HUES64 (cell line): Measurements from ENCODE around the gene KCND3.

Experiments used
- H3K27ac ChIP-seq: 2 replicates; pipeline ENCODE4 v1.7.0; 2013; ENCODE audit warnings: low read depth, low read length, inconsistent platforms
- H3K27me3 ChIP-seq: 2 replicates; pipeline ENCODE4 v1.6.1; 2013; ENCODE audit warnings: mild to moderate bottlenecking, low read length; ENCODE audit not compliant: insufficient read depth
- H3K36me3 ChIP-seq: 2 replicates; pipeline ENCODE4 v1.6.1; 2013; ENCODE audit warnings: mild to moderate bottlenecking, low read length; ENCODE audit not compliant: insufficient read depth
- H3K4me1 ChIP-seq: 2 replicates; pipeline ENCODE4 v1.6.1; 2013; ENCODE audit warnings: mild to moderate bottlenecking, low read length, moderate library complexity; ENCODE audit not compliant: insufficient read depth
- H3K4me3 ChIP-seq: 2 replicates; pipeline ENCODE4 v1.5.1; 2013; ENCODE audit warnings: mild to moderate bottlenecking, low read length, moderate library complexity
- H3K9ac ChIP-seq: 2 replicates; pipeline ENCODE4 v1.6.1; 2013; ENCODE audit warnings: mild to moderate bottlenecking, low read depth, low read length
- H3K9me3 ChIP-seq: 2 replicates; pipeline ENCODE4 v1.6.1; 2013; ENCODE audit warnings: low read depth, low read length; ENCODE audit not compliant: insufficient read depth
- WGBS: fragments of 150-250, 120-280 bp; methylation state at CpG from one replicate; pipeline ENCODE4 v1.1.7; 2013; ENCODE audit warnings: missing lambda C conversion rate; 5-methylcytosine and 5-hydroxymethylcytosine counted together

KCND3 gene

GRCh38 chr1:111973150-111973790 lies 16.2 kb downstream of the KCND3 start:
- Histone ChIP-seq H3K4me3 (no peak overlapping the region), H3K27ac (no peak overlapping the region), H3K9me3 (no peaks in the 10 kb centered on the region), H3K27me3 (peaks cover 4% of the 10 kb centered on the region; the same call in 1 of the 2 replicates), H3K36me3 (no peaks in the 10 kb centered on the region), H3K4me1 (no peaks in the 10 kb centered on the region), H3K9ac (no peak overlapping the region)
- WGBS: 81% methylated on average over 3 of the region's 3 CpGs

- WGBS: 82% methylated on average over 1 of the region's 1 CpG
- no peaks in the 10 kb centered on the region for H3K36me3 ChIP-seq
- no peaks in the 10 kb centered on the region for H3K4me1 ChIP-seq
- no peak overlapping the region for H3K27ac ChIP-seq
- H3K9ac ChIP-seq: no peak overlapping the region
- H3K4me3 ChIP-seq: no peak overlapping the region
- H3K9me3 ChIP-seq: no peaks in the 10 kb centered on the region
- H3K27me3 ChIP-seq: peaks cover 4% of the 10 kb centered on the region; the same call in 1 of the 2 replicates
Observed at GRCh38 chr1:111971396-111971795, 18.1 kb downstream of the KCND3 start.

- Histone ChIP-seq H3K4me3 (no peak overlapping the region), H3K27me3 (no peaks in the 10 kb centered on the region), H3K9ac (no peak overlapping the region), H3K27ac (no peak overlapping the region), H3K4me1 (peaks cover 6% of the 10 kb centered on the region; the same call in 1 of the 2 replicates), H3K9me3 (no peaks in the 10 kb centered on the region), H3K36me3 (no peaks in the 10 kb centered on the region)
- 86% methylated on average over 4 of the region's 4 CpGs for WGBS
Observed at GRCh38 chr1:111968511-111968910, 21.0 kb downstream of the KCND3 start.

- Histone ChIP-seq H3K4me1 (peaks cover 6% of the 10 kb centered on the region; the same call in 1 of the 2 replicates), H3K27me3 (no peaks in the 10 kb centered on the region), H3K9ac (no peak overlapping the region), H3K36me3 (no peaks in the 10 kb centered on the region), H3K4me3 (no peak overlapping the region), H3K27ac (no peak overlapping the region), H3K9me3 (no peaks in the 10 kb centered on the region)
- 91% methylated on average over 3 of the region's 3 CpGs for WGBS
Observed at GRCh38 chr1:111967886-111968285, 21.6 kb downstream of the KCND3 start.

- no peaks in the 10 kb centered on the region for H3K36me3 ChIP-seq
- H3K4me3 ChIP-seq: no peak overlapping the region
- no peaks in the 10 kb centered on the region for H3K9me3 ChIP-seq
- 80% methylated on average over 13 of the region's 13 CpGs for WGBS
- no peak overlapping the region for H3K27ac ChIP-seq
- peaks cover 6% of the 10 kb centered on the region; the same call in 1 of the 2 replicates for H3K4me1 ChIP-seq
- no peak overlapping the region for H3K9ac ChIP-seq
- H3K27me3 ChIP-seq: no peaks in the 10 kb centered on the region
Observed at GRCh38 chr1:111967067-111967690, 22.3 kb downstream of the KCND3 start.

GRCh38 chr1:111965781-111966443 lies 23.6 kb downstream of the KCND3 start:
- Histone ChIP-seq H3K4me3 (no peak overlapping the region), H3K27ac (no peak overlapping the region), H3K9me3 (no peaks in the 10 kb centered on the region), H3K9ac (no peak overlapping the region), H3K36me3 (no peaks in the 10 kb centered on the region), H3K4me1 (peaks cover 6% of the 10 kb centered on the region; the same call in 1 of the 2 replicates), H3K27me3 (no peaks in the 10 kb centered on the region)
- WGBS: 95% methylated on average over 5 of the region's 5 CpGs

- H3K27me3 ChIP-seq: no peaks in the 10 kb centered on the region
- no peak overlapping the region for H3K4me3 ChIP-seq
- H3K9me3 ChIP-seq: no peaks in the 10 kb centered on the region
- no peak overlapping the region for H3K27ac ChIP-seq
- 64% methylated on average over 5 of the region's 5 CpGs for WGBS
- H3K36me3 ChIP-seq: no peaks in the 10 kb centered on the region
- no peak overlapping the region; the same call in 1 of the 2 replicates for H3K9ac ChIP-seq
- H3K4me1 ChIP-seq: peaks cover 6% of the 10 kb centered on the region; the same call in 1 of the 2 replicates
Observed at GRCh38 chr1:111963985-111964738, 25.3 kb downstream of the KCND3 start.

- no peak overlapping the region for H3K9ac ChIP-seq
- no peaks in the 10 kb centered on the region for H3K9me3 ChIP-seq
- H3K27me3 ChIP-seq: no peaks in the 10 kb centered on the region
- peaks cover 6% of the 10 kb centered on the region; the same call in 1 of the 2 replicates for H3K4me1 ChIP-seq
- no peaks in the 10 kb centered on the region for H3K36me3 ChIP-seq
- H3K27ac ChIP-seq: no peak overlapping the region
- H3K4me3 ChIP-seq: no peak overlapping the region
- 92% methylated on average over 11 of the region's 11 CpGs for WGBS
Observed at GRCh38 chr1:111961773-111962565, 27.5 kb downstream of the KCND3 start.

GRCh38 chr1:111961016-111961415 lies 28.5 kb downstream of the KCND3 start:
- no peak overlapping the region for H3K4me3 ChIP-seq
- H3K27me3 ChIP-seq: no peaks in the 10 kb centered on the region
- no peaks in the 10 kb centered on the region for H3K9me3 ChIP-seq
- H3K36me3 ChIP-seq: no peaks in the 10 kb centered on the region
- peaks cover 6% of the 10 kb centered on the region; the same call in 1 of the 2 replicates for H3K4me1 ChIP-seq
- H3K27ac ChIP-seq: no peak overlapping the region
- 93% methylated on average over 8 of the region's 8 CpGs for WGBS
- H3K9ac ChIP-seq: no peak overlapping the region

- no peak overlapping the region for H3K4me3 ChIP-seq
- H3K9ac ChIP-seq: no peak overlapping the region
- peaks cover 6% of the 10 kb centered on the region; the same call in 1 of the 2 replicates for H3K4me1 ChIP-seq
- H3K36me3 ChIP-seq: no peaks in the 10 kb centered on the region
- H3K27ac ChIP-seq: no peak overlapping the region
- 82% methylated on average over 4 of the region's 4 CpGs for WGBS
- no peaks in the 10 kb centered on the region for H3K27me3 ChIP-seq
- H3K9me3 ChIP-seq: no peaks in the 10 kb centered on the region
Observed at GRCh38 chr1:111959436-111959835, 30.0 kb downstream of the KCND3 start.
